ENCODE measurements around the gene MAML2. TPM values are rescaled to one million over a fixed set of nuclear protein-coding genes. Genes with fewer than 3 reads are reported as not detected.
A peak's percentile ranks its signal among the peaks of the same experiment; 100 is the strongest.

MAML2 gene
- polyA plus RNA-seq, 1 of the 3 experiments (the other 2 are of a cell fraction), result 20.1 TPM

DNA sequence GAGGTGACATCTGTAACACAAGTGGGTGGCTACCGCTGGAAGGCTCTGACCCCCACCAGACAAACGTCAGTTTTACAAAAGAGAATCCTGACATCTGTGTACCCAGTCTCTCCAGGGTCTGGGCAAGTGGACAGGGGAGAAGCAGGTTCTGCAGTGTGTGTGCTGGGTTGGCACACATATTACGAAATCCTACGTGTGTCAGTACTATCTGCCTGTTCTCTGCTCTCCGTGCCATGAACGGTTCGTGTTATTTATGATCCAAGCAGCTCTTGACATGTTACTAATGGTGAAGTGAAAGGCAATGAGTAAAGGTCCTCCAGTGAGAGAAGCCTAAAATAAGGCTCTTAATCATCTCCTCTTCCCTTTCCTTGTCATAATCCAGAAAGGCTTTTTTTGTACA, 217.6 kb downstream of the MAML2 start:
- ChIA-PET POLR2A (no interaction called here), CTCF (no interaction called here)
- Histone ChIP-seq H3K27me3 (ENCODE audit: insufficient read depth) (no peaks in the 10 kb centered on the region), H3K79me2 (ENCODE audit: insufficient read depth) (peaks cover 59% of the 10 kb centered on the region), H4K20me1 (ENCODE audit: insufficient read depth) (no peaks in the 10 kb centered on the region), H3K27ac (ENCODE audit: low read depth in 2 of 2, low read length in 1 of 2) (no peak overlapping the region; a peak in 1 of 4 replicates), H3K9ac (no peak overlapping the region), H3K9me3 (no peaks in the 10 kb centered on the region), H3K36me3 (replicated peaks in 1 of 2; ENCODE audit: control insufficient read depth in 1 of 2, insufficient read depth in 2 of 2, low read length in 1 of 2) (peaks cover 0 to 5% of the 10 kb centered on the region in 2 experiments), H3F3A (replicated peaks; ENCODE audit: insufficient read depth) (no peaks in the 10 kb centered on the region), H3K9me2 (no peaks in the 10 kb centered on the region), H2AFZ (ENCODE audit: low read depth) (no peak overlapping the region), H3K4me2 (no peak overlapping the region), H3K4me1 (ENCODE audit: control insufficient read depth in 1 of 2, insufficient read depth in 2 of 2, low read depth in 1 of 2, low read length in 1 of 2) (peaks cover 9 to 30% of the 10 kb centered on the region in 2 experiments; a peak in 3 of 4 replicates), H3K4me3 (ENCODE audit: low read depth in 2 of 2, low read length in 1 of 2) (no peak overlapping the region)
- DNase-seq, result no peak
- 94% methylated on average over 7 of the region's 7 CpGs for WGBS (ENCODE audit: low lambda C conversion rate)
- TF ChIP-seq FOSL2 (IDR thresholded peaks at IDR 0.05; ENCODE audit: borderline replicate concordance, low read depth) (no peak), YY1 (IDR thresholded peaks at IDR 0.05; ENCODE audit: low read depth) (no peak), EZH2phosphoT487 (IDR thresholded peaks at IDR 0.05; ENCODE audit: borderline replicate concordance, low read depth) (no peak), SIN3A (IDR thresholded peaks at IDR 0.05; ENCODE audit: borderline replicate concordance, low read depth, low read length) (no peak), FOXJ3 (CRISPR knock-in tag; IDR thresholded peaks at IDR 0.05) (no peak), RCOR1 (IDR thresholded peaks at IDR 0.05; ENCODE audit: low read length) (no peak), MXI1 (IDR thresholded peaks at IDR 0.05; ENCODE audit: low read depth, low read length) (no peak), JUND (IDR thresholded peaks at IDR 0.05) (no peak), POLR2AphosphoS5 (IDR thresholded peaks at IDR 0.05; ENCODE audit: low read depth, low read length) (no peak)
- TF ChIP-seq, protein P1, sequence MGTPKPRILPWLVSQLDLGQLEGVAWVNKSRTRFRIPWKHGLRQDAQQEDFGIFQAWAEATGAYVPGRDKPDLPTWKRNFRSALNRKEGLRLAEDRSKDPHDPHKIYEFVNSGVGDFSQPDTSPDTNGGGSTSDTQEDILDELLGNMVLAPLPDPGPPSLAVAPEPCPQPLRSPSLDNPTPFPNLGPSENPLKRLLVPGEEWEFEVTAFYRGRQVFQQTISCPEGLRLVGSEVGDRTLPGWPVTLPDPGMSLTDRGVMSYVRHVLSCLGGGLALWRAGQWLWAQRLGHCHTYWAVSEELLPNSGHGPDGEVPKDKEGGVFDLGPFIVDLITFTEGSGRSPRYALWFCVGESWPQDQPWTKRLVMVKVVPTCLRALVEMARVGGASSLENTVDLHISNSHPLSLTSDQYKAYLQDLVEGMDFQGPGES (IDR thresholded peaks at IDR 0.05; ENCODE audit: low read depth, low read length), result no peak
- TF ChIP-seq, protein P2, sequence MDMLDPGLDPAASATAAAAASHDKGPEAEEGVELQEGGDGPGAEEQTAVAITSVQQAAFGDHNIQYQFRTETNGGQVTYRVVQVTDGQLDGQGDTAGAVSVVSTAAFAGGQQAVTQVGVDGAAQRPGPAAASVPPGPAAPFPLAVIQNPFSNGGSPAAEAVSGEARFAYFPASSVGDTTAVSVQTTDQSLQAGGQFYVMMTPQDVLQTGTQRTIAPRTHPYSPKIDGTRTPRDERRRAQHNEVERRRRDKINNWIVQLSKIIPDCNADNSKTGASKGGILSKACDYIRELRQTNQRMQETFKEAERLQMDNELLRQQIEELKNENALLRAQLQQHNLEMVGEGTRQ (IDR thresholded peaks at IDR 0.05; ENCODE audit: borderline replicate concordance, low read depth, low read length), result no peak

DNA sequence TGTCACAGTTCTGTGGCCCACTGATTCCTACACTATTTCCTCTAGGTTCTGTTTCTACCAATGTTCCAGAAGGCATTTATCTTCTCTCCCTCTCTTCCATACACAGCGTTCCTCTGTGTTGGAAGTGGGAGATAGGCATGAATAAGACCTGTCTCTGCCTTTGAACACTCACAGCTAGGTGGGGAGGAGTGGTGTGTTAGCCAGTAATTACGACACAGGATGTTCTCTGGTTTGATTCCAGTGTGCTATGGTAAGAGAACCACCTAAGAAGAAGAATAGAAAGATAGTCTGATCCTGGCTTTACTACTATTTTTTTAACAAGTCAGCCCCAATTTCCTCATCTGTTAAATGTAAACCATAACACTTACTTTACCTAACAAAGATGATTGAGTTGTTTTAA, 218.8 kb downstream of the MAML2 start:
- Histone ChIP-seq H2AFZ (ENCODE audit: low read depth) (no peak overlapping the region), H3K4me1 (ENCODE audit: control insufficient read depth in 1 of 2, insufficient read depth in 2 of 2, low read depth in 1 of 2, low read length in 1 of 2) (peaks cover 9 to 30% of the 10 kb centered on the region in 2 experiments; a peak in 3 of 4 replicates), H3K9me3 (no peaks in the 10 kb centered on the region), H3K27ac (ENCODE audit: low read depth in 2 of 2, low read length in 1 of 2) (peak overlapping the region in 1 of 2 experiments; percentile 44; a peak in 2 of 4 replicates), H3K27me3 (ENCODE audit: insufficient read depth) (no peaks in the 10 kb centered on the region), H3K4me3 (ENCODE audit: low read depth in 2 of 2, low read length in 1 of 2) (no peak overlapping the region), H3K4me2 (no peak overlapping the region), H3K9ac (no peak overlapping the region), H3K79me2 (ENCODE audit: insufficient read depth) (peaks cover 62% of the 10 kb centered on the region), H4K20me1 (ENCODE audit: insufficient read depth) (no peaks in the 10 kb centered on the region), H3F3A (replicated peaks; ENCODE audit: insufficient read depth) (no peaks in the 10 kb centered on the region), H3K9me2 (no peaks in the 10 kb centered on the region), H3K36me3 (replicated peaks in 1 of 2; ENCODE audit: control insufficient read depth in 1 of 2, insufficient read depth in 2 of 2, low read length in 1 of 2) (peaks cover 0 to 5% of the 10 kb centered on the region in 2 experiments)
- CTCF ChIA-PET, result no interaction called here
- POLR2A ChIA-PET, result no interaction called here
- WGBS (ENCODE audit: low lambda C conversion rate), result 95% methylated on average over 2 of the region's 2 CpGs
- no peak for TF ChIP-seq TCF12 (IDR thresholded peaks at IDR 0.05)
- no peak for DNase-seq

Data from SK-N-SH (cell line).